Adrenal gland (tissue), 12 donors: Measurements from ENCODE around the gene MAP4K3. TPM values are rescaled to one million over a fixed set of nuclear protein-coding genes. Genes with fewer than 3 reads are reported as not detected.
"Not testable (repeated sequence)": the region's sequence is repeated elsewhere in the genome, so short reads cannot be mapped to it uniquely, and the experiment has no call there.

Source experiments
- DNase-seq, 7 donors: peaks; one replicate each; pipeline ENCODE4 v3.0.0-alpha.2; 2019 to 2020
- H3K27ac ChIP-seq, 5 donors: fragments of 200-600 bp; sonication (generic) in 4 of 5; 1 replicate in 3 of 5; 2 replicates in 2 of 5; pipeline versions ENCODE4 v1.5.1 to v1.8.0; 2016 to 2020; ENCODE audit warnings: mild to moderate bottlenecking in 1 of 5
- H3K27me3 ChIP-seq: fragments of 200-600 bp; 2 replicates; pipeline ENCODE4 v1.8.0; 2021
- H3K36me3 ChIP-seq, 2 donors: fragments of 200-600 bp; replicated peaks in 1 of 2; 1 replicate in 1 of 2; 2 replicates in 1 of 2; pipeline versions ENCODE4 v1.5.1 to v1.8.0; 2018 to 2022
- H3K4me1 ChIP-seq, 2 donors: fragments of 200-600 bp; replicated peaks in 1 of 2; 1 replicate in 1 of 2; 2 replicates in 1 of 2; pipeline versions ENCODE4 v1.5.1 to v1.8.0; 2018 to 2021
- H3K4me3 ChIP-seq, 4 donors: fragments of 200-600 bp; sonication (generic) in 3 of 4; one replicate each; pipeline ENCODE4 v1.5.1; 2016 to 2018
- H3K9me3 ChIP-seq, 3 donors: fragments of 200-600 bp; sonication (generic) in 1 of 3; replicated peaks in 1 of 3; 1 replicate in 2 of 3; 2 replicates in 1 of 3; pipeline versions ENCODE4 v1.5.1 to v1.8.0; 2016 to 2021
- CTCF ChIP-seq, 6 experiments: fragments of 450-650 bp in 4 of 6; fragments of 200-600 bp in 2 of 6; sonication (generic) in 1 of 6; IDR thresholded peaks; 1 replicate in 5 of 6; 2 replicates in 1 of 6; pipeline versions ENCODE4 v1.5.1 to v1.8.0; 2016 to 2021; ENCODE audit warnings: antibody characterized with exemption in 6 of 6, mild to moderate bottlenecking in 2 of 6, moderate library complexity in 1 of 6
- POLR2A ChIP-seq, 2 donors: fragments of 450-650 bp; IDR thresholded peaks; one replicate each; pipeline ENCODE4 v1.6.1; 2017; ENCODE audit warnings: antibody characterized with exemption in 2 of 2, mild to moderate bottlenecking in 2 of 2, moderate library complexity in 1 of 2
- WGBS, 4 donors: extraction: QIAGEN DNeasy Blood & Tissue Kit in 2 of 4; methylation state at CpG; one replicate each; pipeline versions ENCODE4 v1.1.5 to v1.1.7; 2013 to 2017; 5-methylcytosine and 5-hydroxymethylcytosine counted together
- intact Hi-C, 2 donors: fragments of 100-400 bp; cut with DNase I; formaldehyde crosslinking; loops; one replicate each; pipeline versions ENCODE4 v1.14.1 to v1.15.0; 2022 to 2023
- polyA plus RNA-seq, 3 donors: library from polyadenylated mRNA; stranded (reverse); fragments of 200-250 nt in 2 of 3; fragments of 350-450 nt in 1 of 3; fragmentation: Illumina TruSeq in 1 of 3; extraction: RNeasy Lipid Tissue Mini Kit (QIAGEN cat#74804) in 1 of 3; gene quantifications; one replicate each; pipeline ENCODE4 v1.2.3, GENCODE V29; 2013 to 2014
- total RNA-seq, 9 donors: library from RNA; depleted of rRNA in 4 of 9; stranded (reverse); fragments of >200 nt in 4 of 9; fragments of 120-200 nt in 1 of 9; fragmentation: NEBNext Ultra II Directional in 1 of 9; extraction: Animal tissue kit (Norgen Biotek cat#: 25700) in 1 of 9; gene quantifications; one replicate each; pipeline versions ENCODE4 v1.1.0 to v1.2.4, GENCODE V29; 2013 to 2023
- donor health status: healthy with polysubstance abuse.
- donor health status: Bipolar disorder and iron deficiency.
- donor health status: DM: yes; HTN: yes; CAD: no.
- donor health status: DM: no; HTN: no; CAD: no.
- donor health status: DM: no; HTN: no; CAD: no.
- donor health status: DM: yes; HTN: yes; CAD: no.

MAP4K3 gene
- total and polyA plus RNA-seq, 12 donors, result 15.4 to 79.7 (median 38.8) TPM

- no peak for DNase-seq
- Histone ChIP-seq H3K4me1 (peaks cover 0 to 2% of the 10 kb centered on the region in 2 donors), H3K27me3 (no peaks in the 10 kb centered on the region), H3K9me3 (no peaks in the 10 kb centered on the region), H3K27ac (no peak overlapping the region), H3K36me3 (peaks cover 0 to 21% of the 10 kb centered on the region in 2 donors), H3K4me3 (no peak overlapping the region)
- intact Hi-C loops, result no loop called here
- TF ChIP-seq POLR2A (IDR thresholded peaks at IDR 0.05), result no peak
- no peak for TF ChIP-seq CTCF (IDR thresholded peaks at IDR 0.05)
- 77 to 92% (median 79%) methylated on average over 6 of the region's 6 CpGs for WGBS, 4 donors
Measured at GRCh38 chr2:39247512-39248043, 189.5 kb downstream of the MAP4K3 start.

GRCh38 chr2:39246382-39246980 lies 190.6 kb downstream of the MAP4K3 start:
- TF ChIP-seq CTCF (IDR thresholded peaks at IDR 0.05), result no peak
- TF ChIP-seq POLR2A (IDR thresholded peaks at IDR 0.05), result no peak
- no peak for DNase-seq
- Histone ChIP-seq H3K36me3 (peaks cover 0 to 11% of the 10 kb centered on the region in 2 donors), H3K27ac (no peak overlapping the region), H3K4me3 (no peak overlapping the region), H3K9me3 (no peaks in the 10 kb centered on the region), H3K27me3 (no peaks in the 10 kb centered on the region), H3K4me1 (peaks cover 3 to 4% of the 10 kb centered on the region in 2 donors)
- WGBS, 4 donors, result 86 to 100% (median 91%) methylated on average over 1 of the region's 1 CpG
- intact Hi-C loops, result no loop called here

DNA sequence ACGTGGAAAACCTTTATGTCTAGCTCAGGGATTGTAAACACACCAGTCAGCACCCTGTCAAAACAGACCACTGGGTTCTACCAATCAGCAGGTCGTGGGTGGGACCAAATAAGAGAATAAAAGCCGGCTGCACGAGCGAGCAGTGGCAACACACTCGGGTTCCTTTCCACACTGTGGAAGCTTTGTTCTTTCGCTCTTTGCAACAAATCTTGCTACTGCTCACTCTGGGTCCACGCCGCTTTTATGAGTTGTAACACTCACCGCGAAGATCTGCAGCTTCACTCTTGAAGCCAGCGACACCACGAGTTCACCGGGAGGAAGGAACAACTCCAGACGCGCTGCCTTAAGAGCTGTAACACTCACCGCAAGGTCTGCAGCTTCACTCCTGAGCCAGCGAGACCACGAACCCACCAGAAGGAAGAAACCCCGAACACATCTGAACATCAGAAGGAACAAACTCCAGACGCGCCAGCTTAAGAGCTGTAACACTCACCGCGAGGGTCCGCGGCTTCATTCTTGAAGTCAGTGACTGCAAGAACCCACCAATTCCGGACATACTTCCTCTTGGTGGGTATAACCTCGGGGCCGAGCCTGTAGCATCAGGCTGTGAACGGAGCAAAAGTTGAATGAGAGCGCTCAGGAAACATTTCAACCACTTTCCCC lies 192.0 kb downstream of the MAP4K3 start:
- DNase-seq, H3K9me3 ChIP-seq, H3K36me3 ChIP-seq, intact Hi-C loops, H3K4me1 ChIP-seq, H3K27me3 ChIP-seq, H3K4me3 ChIP-seq, H3K27ac ChIP-seq: not testable (repeated sequence)
- 81 to 92% (median 87%) methylated on average over 28 to 31 of the region's 31 CpGs for WGBS, 4 donors

GRCh38 chr2:39244241-39244862 lies 192.7 kb downstream of the MAP4K3 start:
- peak overlapping the region in 1 of 4 donors; percentile 42 for H3K4me3 ChIP-seq

GRCh38 chr2:39243469-39244123 lies 193.5 kb downstream of the MAP4K3 start, which contains the start of gene CDKL4:
Gene CDKL4, minus strand, starts transcription at chr2:39243970.
- 57 to 74% (median 70%) methylated on average over 38 to 58 of the region's 58 CpGs for WGBS, 4 donors
- no peaks in the 10 kb centered on the region for H3K27me3 ChIP-seq
- no peaks in the 10 kb centered on the region for H3K9me3 ChIP-seq
- peak in 2 of 7 donors; percentile 33 to 44 for DNase-seq
- intact Hi-C loops, result no loop called here
- no peaks in the 10 kb centered on the region for H3K36me3 ChIP-seq
- TF ChIP-seq POLR2A (IDR thresholded peaks at IDR 0.05) (no peak), CTCF (IDR thresholded peaks at IDR 0.05) (no peak)
- H3K4me1 ChIP-seq, result peaks cover 3 to 4% of the 10 kb centered on the region in 2 donors
- H3K4me3 ChIP-seq, result peak within 1 kb of the TSS in 1 of 4 donors; percentile 42
- H3K27ac ChIP-seq, result peak within 1 kb of the TSS in 1 of 5 donors; percentile 57

More at GRCh38 chr2:39244241-39244862, 192.7 kb downstream of the MAP4K3 start:
- H3K27me3 ChIP-seq, H3K4me1 ChIP-seq, H3K9me3 ChIP-seq, H3K36me3 ChIP-seq, DNase-seq, intact Hi-C loops, H3K27ac ChIP-seq: not testable (repeated sequence)
- 88 to 97% (median 95%) methylated on average over 8 to 39 of the region's 39 CpGs for WGBS, 4 donors
